B cell (primary cell): ENCODE measurements around the gene TMEM33. TPM values are rescaled to one million over a fixed set of nuclear protein-coding genes. Genes with fewer than 3 reads are reported as not detected.

ENCODE experiments used
- ATAC-seq: fragments of 200-7000 bp; cut with Tn5 transposase; one replicate; pipeline ENCODE4 v1.10.0; 2021; ENCODE audit warnings: low read depth, mild to moderate bottlenecking, moderate number of reproducible peaks, moderate library complexity
- CTCF ChIA-PET: fragments of 350-600 bp; sonication (Branson Sonifier 250); formaldehyde crosslinking; loops from one replicate; lab custom pipeline; 2021; ENCODE audit warnings: antibody characterized with exemption, inconsistent platforms; lab: Charles Lee
- POLR2A ChIA-PET: fragments of 350-600 bp; sonication (Branson Sonifier 250); formaldehyde crosslinking; loops from one replicate; lab custom pipeline; 2021; ENCODE audit warnings: antibody characterized with exemption; lab: Charles Lee
- DNase-seq: peaks from one replicate; pipeline ENCODE4 v3.0.0; 2013
- H2AFZ ChIP-seq: 2 replicates; pipeline ENCODE4 v1.6.1; 2012; ENCODE audit warnings: mild to moderate bottlenecking, low read depth, low read length; ENCODE audit not compliant: insufficient read depth, poor library complexity, severe bottlenecking
- H3K27ac ChIP-seq, 2 donors: 1 replicate in 1 of 2; 2 replicates in 1 of 2; pipeline ENCODE4 v1.5.1; 2012 to 2013; ENCODE audit warnings: low read length in 2 of 2, mild to moderate bottlenecking in 2 of 2, moderate library complexity in 1 of 2
- H3K27me3 ChIP-seq, 4 experiments: fragments of 200-600 bp in 1 of 4; sonication (generic) in 1 of 4; replicated peaks in 1 of 4; 1 replicate in 2 of 4; 2 replicates in 2 of 4; pipeline versions ENCODE4 v1.6.1 to v1.7.0; 2013 to 2016; ENCODE audit warnings: low read length in 3 of 4, mild to moderate bottlenecking in 2 of 4, mixed read lengths in 1 of 4, moderate library complexity in 1 of 4; ENCODE audit not compliant: insufficient read depth in 4 of 4, control insufficient read depth in 3 of 4; ENCODE audit errors: control extremely low read depth in 1 of 4
- H3K36me3 ChIP-seq, 2 experiments: replicated peaks in 1 of 2; 1 replicate in 1 of 2; 2 replicates in 1 of 2; pipeline versions ENCODE4 v1.6.1 to v1.7.1; 2013; ENCODE audit warnings: low read length in 1 of 2; ENCODE audit not compliant: insufficient read depth in 2 of 2, control insufficient read depth in 1 of 2; ENCODE audit errors: control extremely low read depth in 1 of 2, extremely low read depth in 1 of 2
- H3K4me1 ChIP-seq, 2 donors: fragments of 200-600 bp in 1 of 2; sonication (generic) in 1 of 2; 1 replicate in 1 of 2; 2 replicates in 1 of 2; pipeline versions ENCODE4 v1.5.1 to v1.6.1; 2013 to 2017; ENCODE audit warnings: low read length in 2 of 2; ENCODE audit not compliant: control insufficient read depth in 2 of 2, insufficient read depth in 2 of 2
- H3K4me2 ChIP-seq: replicated peaks from 2 replicates; pipeline ENCODE3; 2012; ENCODE audit warnings: mild to moderate bottlenecking, low read depth, low read length; ENCODE audit not compliant: poor library complexity, severe bottlenecking
- H3K4me3 ChIP-seq, 5 experiments: fragments of 200-600 bp in 1 of 5; sonication (generic) in 1 of 5; 1 replicate in 3 of 5; 2 replicates in 2 of 5; pipeline versions ENCODE4 v1.5.1 to v1.7.0; 2011 to 2016; ENCODE audit warnings: low read length in 4 of 5, mild to moderate bottlenecking in 4 of 5, low read depth in 2 of 5, control low read depth in 1 of 5, moderate library complexity in 1 of 5; ENCODE audit not compliant: insufficient read depth in 1 of 5; ENCODE audit errors: control extremely low read depth in 1 of 5, extremely low read depth in 1 of 5
- H3K79me2 ChIP-seq: fragments of 200-600 bp; sonication (generic); one replicate; pipeline ENCODE4 v1.6.0; 2016; ENCODE audit warnings: low read length; ENCODE audit not compliant: control insufficient read depth, insufficient read depth
- H3K9ac ChIP-seq: fragments of 200-600 bp; sonication (generic); 2 replicates; pipeline ENCODE4 v1.6.1; 2017; ENCODE audit warnings: mild to moderate bottlenecking, low read length, moderate library complexity
- H3K9me3 ChIP-seq, 3 donors: one replicate each; pipeline versions ENCODE4 v1.6.1 to v1.7.1; 2013; ENCODE audit warnings: low read length in 2 of 3; ENCODE audit not compliant: control insufficient read depth in 2 of 3, insufficient read depth in 1 of 3; ENCODE audit errors: control extremely low read depth in 1 of 3
- H4K20me1 ChIP-seq: 2 replicates; pipeline ENCODE4 v1.6.0; 2012; ENCODE audit warnings: mild to moderate bottlenecking, low read length; ENCODE audit not compliant: insufficient read depth, control insufficient read depth, poor library complexity, severe bottlenecking
- H3K27ac Mint-ChIP-seq: one replicate; pipeline ENCODE4 v1.8.0; 2021; ENCODE audit warnings: mixed read lengths
- H3K27me3 Mint-ChIP-seq: one replicate; pipeline ENCODE4 v1.8.0; 2021; ENCODE audit warnings: mixed read lengths
- H3K4me1 Mint-ChIP-seq: one replicate; pipeline ENCODE4 v1.8.0; 2021; ENCODE audit warnings: mixed read lengths
- H3K4me3 Mint-ChIP-seq: one replicate; pipeline ENCODE4 v1.8.0; 2021; ENCODE audit warnings: mixed read lengths
- H3K9me3 Mint-ChIP-seq: one replicate; pipeline ENCODE4 v1.8.0; 2022; ENCODE audit warnings: mixed read lengths; ENCODE audit not compliant: insufficient read depth
- EZH2 ChIP-seq: IDR thresholded peaks from 2 replicates; pipeline ENCODE4 v1.6.1; 2012; ENCODE audit warnings: borderline replicate concordance, low read depth, mild to moderate bottlenecking, moderate library complexity, low read length; ENCODE audit not compliant: insufficient read depth, poor library complexity, severe bottlenecking
- WGBS: methylation state at CpG from one replicate; pipeline ENCODE4 v1.1.5; 2013; ENCODE audit warnings: missing lambda C conversion rate; ENCODE audit not compliant: insufficient coverage; 5-methylcytosine and 5-hydroxymethylcytosine counted together
- intact Hi-C: fragments of 100-400 bp; cut with micrococcal nuclease; formaldehyde crosslinking; loops from one replicate; pipeline ENCODE4 v1.10.0; 2022
- polyA plus RNA-seq: library from polyadenylated mRNA; depleted of rRNA; stranded (reverse); fragments of >200 nt; gene quantifications from 2 replicates; pipeline ENCODE4 v1.2.3, GENCODE V29; 2012
- total RNA-seq, 2 donors: library from RNA; stranded (reverse); fragments of 120-200 nt in 1 of 2; gene quantifications; 1 replicate in 1 of 2; 2 replicates in 1 of 2; pipeline versions ENCODE4 v1.2.3 to v1.2.4, GENCODE V29; 2013 to 2022
- TF ChIP-seq, protein P1 (sequence below): fragments of 200-600 bp; IDR thresholded peaks from one replicate; pipeline ENCODE4 v1.8.0; 2022; ENCODE audit warnings: antibody characterized with exemption, mild to moderate bottlenecking

The TMEM33 gene
- total and polyA plus RNA-seq, 2 donors (not counting 1 experiment from before 2014, with no cell fraction given): 10.5 to 39.2 TPM

DNA sequence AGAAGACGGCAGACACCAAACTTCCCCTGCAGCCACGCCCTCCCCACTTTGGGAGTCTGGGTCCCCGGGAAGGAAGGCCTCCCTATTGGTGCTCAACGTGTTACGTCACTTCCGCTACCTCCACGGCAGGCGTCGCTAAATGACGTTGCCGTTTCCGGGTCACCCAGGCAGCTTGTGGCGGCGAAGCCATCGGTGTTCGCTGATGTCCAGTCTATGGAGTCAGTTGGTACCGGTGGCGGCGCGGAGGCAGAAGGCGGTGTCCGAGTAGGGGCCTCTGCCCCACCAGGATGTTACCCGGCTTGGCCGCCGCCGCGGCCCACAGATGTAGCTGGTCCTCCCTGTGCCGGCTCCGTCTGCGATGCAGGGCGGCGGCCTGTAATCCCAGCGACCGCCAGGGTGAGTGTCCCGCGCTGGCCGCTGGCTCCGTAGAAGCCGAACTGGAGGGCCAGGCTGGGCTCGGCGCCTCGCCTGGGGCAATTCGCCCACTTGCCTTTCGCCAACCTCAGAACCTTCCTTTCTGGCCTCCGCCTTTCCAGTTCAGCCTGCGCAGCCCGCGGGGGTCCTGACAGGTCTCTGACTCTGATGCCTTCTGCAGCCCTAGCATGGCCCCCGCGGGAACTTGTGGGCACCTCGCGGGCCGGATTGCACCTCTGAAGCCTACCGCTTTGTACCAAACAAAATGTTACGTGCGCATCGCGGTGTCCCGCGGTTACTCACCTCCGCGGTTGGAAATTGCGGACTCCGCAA lies 55.3 kb downstream of the TMEM33 start, which contains the start of gene SLC30A9:
TSS of gene SLC30A9 (plus strand) at position 166 of the 747 bp plus-strand sequence. CDS start at position 288, 122 bp downstream.
- Histone ChIP-seq H3K79me2 (peaks cover 43% of the 10 kb centered on the region), H3K4me3 (peak within 1 kb of the TSS; percentile 58 to 96 (median 88)), H3K9ac (peak within 1 kb of the TSS; percentile 82), H4K20me1 (peaks cover 5% of the 10 kb centered on the region), H3K36me3 (no peaks in the 10 kb centered on the region), H3K27ac (peak within 1 kb of the TSS; percentile 84 to 92), H3K4me2 (peak within 1 kb of the TSS; percentile 90), H2AFZ (peak within 1 kb of the TSS; percentile 86), H3K9me3 (no peaks in the 10 kb centered on the region), H3K27me3 (no peaks in the 10 kb centered on the region), H3K4me1 (peaks cover 14 to 20% of the 10 kb centered on the region in 2 donors)
- ChIA-PET CTCF (interaction anchor here (1.2 to 1.4 kb wide), 2 partner anchors 10 to 55 kb away, joined by 3 to 4 read pairs; partner anchors contain the start of gene TMEM33), POLR2A (interaction anchor here (1.2 kb wide), 1 partner anchor 56 kb away, joined by 4 read pairs; the partner anchor contains the start of gene TMEM33)
- DNase-seq (peak; percentile 97), ATAC-seq (peak; percentile 92)
- H3K27me3 Mint-ChIP-seq: no peaks in the 10 kb centered on the region
- peak within 1 kb of the TSS; percentile 96 for H3K27ac Mint-ChIP-seq
- H3K4me3 Mint-ChIP-seq: peak within 1 kb of the TSS; percentile 100
- intact Hi-C loops: loop anchor here (1.0 kb wide), 2 partner anchors 55 to 162 kb away; partner anchors contain the start of genes BEND4 and TMEM33
- no peak for TF ChIP-seq EZH2
- TF ChIP-seq, protein P1, sequence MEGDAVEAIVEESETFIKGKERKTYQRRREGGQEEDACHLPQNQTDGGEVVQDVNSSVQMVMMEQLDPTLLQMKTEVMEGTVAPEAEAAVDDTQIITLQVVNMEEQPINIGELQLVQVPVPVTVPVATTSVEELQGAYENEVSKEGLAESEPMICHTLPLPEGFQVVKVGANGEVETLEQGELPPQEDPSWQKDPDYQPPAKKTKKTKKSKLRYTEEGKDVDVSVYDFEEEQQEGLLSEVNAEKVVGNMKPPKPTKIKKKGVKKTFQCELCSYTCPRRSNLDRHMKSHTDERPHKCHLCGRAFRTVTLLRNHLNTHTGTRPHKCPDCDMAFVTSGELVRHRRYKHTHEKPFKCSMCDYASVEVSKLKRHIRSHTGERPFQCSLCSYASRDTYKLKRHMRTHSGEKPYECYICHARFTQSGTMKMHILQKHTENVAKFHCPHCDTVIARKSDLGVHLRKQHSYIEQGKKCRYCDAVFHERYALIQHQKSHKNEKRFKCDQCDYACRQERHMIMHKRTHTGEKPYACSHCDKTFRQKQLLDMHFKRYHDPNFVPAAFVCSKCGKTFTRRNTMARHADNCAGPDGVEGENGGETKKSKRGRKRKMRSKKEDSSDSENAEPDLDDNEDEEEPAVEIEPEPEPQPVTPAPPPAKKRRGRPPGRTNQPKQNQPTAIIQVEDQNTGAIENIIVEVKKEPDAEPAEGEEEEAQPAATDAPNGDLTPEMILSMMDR: peak; percentile 48
- WGBS: under 1% methylated on average over 64 of the region's 64 CpGs
- peaks cover 23% of the 10 kb centered on the region for H3K4me1 Mint-ChIP-seq
- H3K9me3 Mint-ChIP-seq: no peaks in the 10 kb centered on the region
